PC-3 (cell line): ENCODE data around the gene DUS1L. TPM values are rescaled to one million over a fixed set of nuclear protein-coding genes. Genes with fewer than 3 reads are reported as not detected.
A peak's percentile ranks its signal among the peaks of the same experiment; 100 is the strongest.

Experiments used
- ATAC-seq: fragments of 200-7000 bp; cut with Tn5 transposase; 2 replicates; pipeline ENCODE4 v1.9.1; 2020; ENCODE audit warnings: mild to moderate bottlenecking, moderate library complexity
- BruUV-seq: library from RNA; stranded (reverse); fragments of 400-500 nt; replicated peaks from 2 replicates; lab custom pipeline; 2021; lab: Mats Ljungman, UMichigan
- CTCF ChIA-PET: fragments of 300-600 bp; sonication (Branson Sonifier 250); formaldehyde crosslinking; loops from one replicate; lab custom pipeline; 2022; ENCODE audit warnings: antibody characterized with exemption; lab: Charles Lee
- POLR2A ChIA-PET: fragments of 300-600 bp; sonication (Branson Sonifier 250); formaldehyde crosslinking; loops from one replicate; lab custom pipeline; 2022; ENCODE audit warnings: antibody characterized with exemption; ENCODE audit not compliant: unreplicated experiment; lab: Charles Lee
- DNase-seq: peaks from one replicate; pipeline ENCODE4 v3.0.0-alpha.2; 2015
- H2AFZ ChIP-seq: fragments of 300-600 bp; sonication (generic); 2 replicates; pipeline ENCODE4 v1.6.0; 2016; ENCODE audit warnings: antibody characterized with exemption, low read length
- H3F3A ChIP-seq: fragments of 300-600 bp; sonication (generic); one replicate; pipeline ENCODE4 v1.6.0; 2017; ENCODE audit warnings: antibody characterized with exemption, low read length, control low read depth, mild to moderate bottlenecking; ENCODE audit not compliant: unreplicated experiment
- H3K27ac ChIP-seq: fragments of 300-600 bp; sonication (generic); 2 replicates; pipeline ENCODE4 v1.5.1; 2016; ENCODE audit warnings: mild to moderate bottlenecking, low read length
- H3K27me3 ChIP-seq: fragments of 300-600 bp; sonication (generic); 2 replicates; pipeline ENCODE4 v1.6.1; 2016; ENCODE audit warnings: low read length, mixed read lengths
- H3K36me3 ChIP-seq: fragments of 300-600 bp; sonication (generic); 2 replicates; pipeline ENCODE4 v1.6.1; 2016; ENCODE audit warnings: low read depth, mixed run types, low read length, mixed read lengths
- H3K4me1 ChIP-seq: fragments of 300-600 bp; sonication (generic); 2 replicates; pipeline ENCODE4 v1.5.1; 2016; ENCODE audit warnings: low read length; ENCODE audit not compliant: insufficient read depth
- H3K4me2 ChIP-seq: fragments of 300-600 bp; sonication (generic); 2 replicates; pipeline ENCODE4 v1.6.0; 2016; ENCODE audit warnings: low read length
- H3K4me3 ChIP-seq: fragments of 300-600 bp; sonication (generic); 2 replicates; pipeline ENCODE4 v1.5.1; 2016; ENCODE audit warnings: mild to moderate bottlenecking, low read length, mixed read lengths
- H3K79me2 ChIP-seq: fragments of 300-600 bp; sonication (generic); 2 replicates; pipeline ENCODE4 v1.6.1; 2017; ENCODE audit warnings: low read length, mixed read lengths
- H3K9ac ChIP-seq: fragments of 300-600 bp; sonication (generic); 2 replicates; pipeline ENCODE4 v1.6.0; 2016; ENCODE audit warnings: mild to moderate bottlenecking, low read length
- H3K9me2 ChIP-seq: fragments of 300-600 bp; sonication (generic); replicated peaks from 2 replicates; pipeline ENCODE4 v1.6.1; 2016; ENCODE audit warnings: mixed run types, low read length, mixed read lengths
- H3K9me3 ChIP-seq: fragments of 300-600 bp; sonication (generic); 2 replicates; pipeline ENCODE4 v1.6.1; 2016; ENCODE audit warnings: low read length, mixed read lengths
- H4K20me1 ChIP-seq: fragments of 300-600 bp; sonication (generic); 2 replicates; pipeline ENCODE4 v1.6.1; 2016; ENCODE audit warnings: low read length, mixed read lengths
- EZH2 ChIP-seq: fragments of 300-600 bp; sonication (generic); IDR thresholded peaks from one replicate; pipeline ENCODE4 v1.6.1; 2017; ENCODE audit warnings: antibody characterized with exemption, mild to moderate bottlenecking, low read length; ENCODE audit not compliant: unreplicated experiment
- EZH2phosphoT487 ChIP-seq: fragments of 300-600 bp; sonication (generic); IDR thresholded peaks from 2 replicates; pipeline ENCODE4 v1.6.1; 2018; ENCODE audit warnings: mild to moderate bottlenecking, antibody characterized with exemption, low read length, borderline replicate concordance
- intact Hi-C: fragments of 100-400 bp; cut with micrococcal nuclease; formaldehyde crosslinking; loops from 2 replicates; pipeline ENCODE4 v1.9.0; 2023
- total RNA-seq: library from RNA; depleted of rRNA; stranded (reverse); fragments of >200 nt; gene quantifications from 2 replicates; pipeline ENCODE4 v1.2.3, GENCODE V29; 2014
- TF ChIP-seq, protein P1 (sequence below): fragments of 300-600 bp; sonication (generic); conservative IDR thresholded peaks from 2 replicates; pipeline ENCODE4 v1.5.1; 2017; ENCODE audit warnings: antibody characterized with exemption, low read depth, mild to moderate bottlenecking, low read length

DUS1L gene
- total RNA-seq, 1 experiment from 2014 or later: 205 TPM

DNA sequence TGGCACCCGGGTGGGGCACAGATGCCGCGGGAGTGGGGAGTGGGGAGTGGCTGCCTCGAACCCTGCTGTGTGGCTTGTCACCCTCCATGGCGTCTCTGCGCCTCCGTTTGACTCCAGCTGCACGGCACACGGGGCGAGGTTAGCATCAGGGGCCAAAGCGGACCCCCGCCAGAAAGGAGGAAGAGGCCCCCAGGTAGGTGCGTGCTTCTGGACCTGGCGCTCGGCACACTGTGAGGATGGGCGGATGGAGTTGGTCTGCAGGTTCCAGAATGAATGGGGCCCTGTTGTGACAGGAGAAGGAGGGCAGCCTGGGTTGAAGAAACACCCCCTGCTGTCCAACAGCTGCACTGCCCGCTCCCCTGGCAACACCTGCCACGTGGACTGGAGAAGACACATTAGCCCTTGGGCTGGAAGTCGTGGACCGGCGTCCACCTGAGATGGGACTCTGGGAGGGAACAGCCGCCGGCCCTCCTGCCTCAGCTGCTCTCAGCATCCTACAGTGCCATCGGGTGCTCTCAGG lies 41.8 kb upstream of the DUS1L start:
- peaks cover 33% of the 10 kb centered on the region for H3K4me1 ChIP-seq
- H2AFZ ChIP-seq: no peak overlapping the region
- no peak overlapping the region for H3K9ac ChIP-seq
- H3K27me3 ChIP-seq: no peaks in the 10 kb centered on the region
- intact Hi-C loops: no loop called here
- no peaks in the 10 kb centered on the region for H3K79me2 ChIP-seq
- TF ChIP-seq EZH2 (no peak), EZH2phosphoT487 (no peak)
- TF ChIP-seq, protein P1, sequence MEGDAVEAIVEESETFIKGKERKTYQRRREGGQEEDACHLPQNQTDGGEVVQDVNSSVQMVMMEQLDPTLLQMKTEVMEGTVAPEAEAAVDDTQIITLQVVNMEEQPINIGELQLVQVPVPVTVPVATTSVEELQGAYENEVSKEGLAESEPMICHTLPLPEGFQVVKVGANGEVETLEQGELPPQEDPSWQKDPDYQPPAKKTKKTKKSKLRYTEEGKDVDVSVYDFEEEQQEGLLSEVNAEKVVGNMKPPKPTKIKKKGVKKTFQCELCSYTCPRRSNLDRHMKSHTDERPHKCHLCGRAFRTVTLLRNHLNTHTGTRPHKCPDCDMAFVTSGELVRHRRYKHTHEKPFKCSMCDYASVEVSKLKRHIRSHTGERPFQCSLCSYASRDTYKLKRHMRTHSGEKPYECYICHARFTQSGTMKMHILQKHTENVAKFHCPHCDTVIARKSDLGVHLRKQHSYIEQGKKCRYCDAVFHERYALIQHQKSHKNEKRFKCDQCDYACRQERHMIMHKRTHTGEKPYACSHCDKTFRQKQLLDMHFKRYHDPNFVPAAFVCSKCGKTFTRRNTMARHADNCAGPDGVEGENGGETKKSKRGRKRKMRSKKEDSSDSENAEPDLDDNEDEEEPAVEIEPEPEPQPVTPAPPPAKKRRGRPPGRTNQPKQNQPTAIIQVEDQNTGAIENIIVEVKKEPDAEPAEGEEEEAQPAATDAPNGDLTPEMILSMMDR: peak; percentile 40; the same call in 1 of the 2 replicates
- H3F3A ChIP-seq: peaks cover 4% of the 10 kb centered on the region
- POLR2A ChIA-PET: interaction anchor here (1.1 kb wide), 1 partner anchor 70 kb away, joined by 4 read pairs; the partner anchor contains the start of gene DCXR
- no peaks in the 10 kb centered on the region for H3K9me2 ChIP-seq
- BruUV-seq: no TSS peak
- DNase-seq (peak; percentile 25), ATAC-seq (no peak)
- no peaks in the 10 kb centered on the region for H3K9me3 ChIP-seq
- no peaks in the 10 kb centered on the region for H4K20me1 ChIP-seq
- no peak overlapping the region for H3K4me3 ChIP-seq
- H3K27ac ChIP-seq: no peak overlapping the region
- no peaks in the 10 kb centered on the region for H3K36me3 ChIP-seq
- H3K4me2 ChIP-seq: no peak overlapping the region
- CTCF ChIA-PET: interaction anchor here (0.5 kb wide), 1 partner anchor 242 kb away, joined by 3 read pairs; no protein-coding TSS in a partner anchor

DNA sequence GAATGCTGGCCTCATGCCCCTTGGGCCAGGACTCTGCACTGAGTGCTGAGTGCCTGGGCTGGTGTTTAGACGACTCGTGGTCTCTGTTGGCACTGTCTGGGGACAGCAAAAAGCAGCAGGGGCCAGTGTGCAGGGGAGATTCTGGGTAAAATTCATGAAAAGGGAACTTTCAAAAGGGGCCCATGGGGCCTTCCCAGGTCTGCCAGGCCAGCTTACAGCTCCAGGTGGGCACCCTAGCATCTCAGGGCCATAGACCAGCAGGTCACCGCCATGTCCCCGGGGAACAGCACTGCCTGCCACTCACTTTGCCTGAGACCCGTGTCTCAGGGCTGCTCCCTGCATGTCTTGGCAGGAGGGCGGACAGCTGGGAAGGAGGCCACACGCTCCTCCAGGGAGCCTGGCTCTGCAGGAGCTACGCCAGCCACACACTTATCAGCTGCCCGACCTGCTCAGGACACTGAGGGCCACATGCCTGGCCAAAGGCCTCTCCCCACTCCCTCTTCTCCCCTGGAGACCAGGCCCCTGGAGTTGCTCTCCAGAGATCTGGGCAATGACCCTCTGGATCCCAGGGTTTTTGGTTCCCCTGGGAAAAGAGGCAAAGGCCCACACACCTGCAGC lies 41.2 kb upstream of the DUS1L start:
- H3K4me3 ChIP-seq: no peak overlapping the region
- H3F3A ChIP-seq: peaks cover 4% of the 10 kb centered on the region
- TF ChIP-seq EZH2: no peak
- no peak for TF ChIP-seq EZH2phosphoT487
- TF ChIP-seq, protein P1: no peak
- intact Hi-C loops: loop anchor here (1.0 kb wide), 1 partner anchor 48 kb away; no protein-coding TSS in a partner anchor
- ChIA-PET CTCF (interaction anchor here (0.5 to 0.7 kb wide), 2 partner anchors 32 to 47 kb away, joined by 3 to 4 read pairs; no protein-coding TSS in a partner anchor), POLR2A (interaction anchor here (0.6 to 1.1 kb wide), 2 partner anchors 69 to 96 kb away, joined by 3 to 4 read pairs; partner anchors contain the start of gene DCXR)
- no peaks in the 10 kb centered on the region for H4K20me1 ChIP-seq
- H3K79me2 ChIP-seq: no peaks in the 10 kb centered on the region
- no TSS peak for BruUV-seq
- no peaks in the 10 kb centered on the region for H3K9me3 ChIP-seq
- peak overlapping the region; percentile 52 for H3K4me2 ChIP-seq
- ATAC-seq (no peak), DNase-seq (no peak)
- H3K27me3 ChIP-seq: no peaks in the 10 kb centered on the region
- peak overlapping the region; percentile 58; the same call in 1 of the 2 replicates for H2AFZ ChIP-seq
- peak overlapping the region; percentile 42 for H3K9ac ChIP-seq
- H3K9me2 ChIP-seq: no peaks in the 10 kb centered on the region
- peaks cover 33% of the 10 kb centered on the region for H3K4me1 ChIP-seq
- H3K27ac ChIP-seq: peak overlapping the region; percentile 69
- no peaks in the 10 kb centered on the region for H3K36me3 ChIP-seq
